Fibroblast of skin of back (primary cell): ENCODE data around the gene FBP2.
"Not testable (repeated sequence)": the region's sequence is repeated elsewhere in the genome, so short reads cannot be mapped to it uniquely, and the experiment has no call there.

Experiments used
- DNase-seq: peaks from one replicate; pipeline ENCODE4 v3.0.0-alpha.2; 2013

FBP2 gene

DNA sequence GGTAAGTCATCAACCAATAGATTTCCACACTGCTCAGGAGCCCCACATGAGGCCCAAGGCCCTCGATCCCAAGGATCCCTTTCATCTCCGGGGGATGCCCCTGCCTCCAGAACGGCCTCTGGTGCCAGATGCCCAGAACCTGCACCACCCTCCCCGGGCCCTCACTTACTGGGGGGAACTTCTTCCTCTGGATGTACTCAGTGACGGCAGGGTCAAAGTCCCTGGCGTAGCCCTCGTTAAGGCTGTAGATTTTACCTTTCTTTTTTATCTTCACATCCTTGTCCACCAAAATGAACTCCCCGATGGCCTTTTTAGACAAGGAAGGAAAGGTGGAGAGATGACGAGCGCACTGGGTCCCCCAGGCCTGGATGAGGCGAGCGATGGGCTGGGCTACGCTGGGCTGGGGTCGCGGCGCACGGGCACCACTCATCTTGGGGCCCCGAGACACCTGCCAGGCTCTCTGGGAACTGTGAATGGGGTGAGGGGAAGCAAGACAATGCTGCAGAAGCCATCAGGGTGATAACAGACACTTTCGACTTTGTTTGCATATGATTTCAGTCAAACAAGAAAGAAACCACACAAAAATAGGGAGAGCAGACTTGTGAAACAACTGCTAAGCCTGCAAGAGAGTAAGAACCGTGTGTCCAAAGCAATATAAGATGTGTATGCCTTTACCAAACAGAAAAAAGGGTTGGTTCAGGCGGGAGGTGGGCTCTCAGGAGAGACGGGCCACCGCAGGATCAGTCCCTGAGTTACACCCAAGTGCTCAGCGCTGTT lies 13.2 kb upstream of the FBP2 start:
- no peak for DNase-seq

DNA sequence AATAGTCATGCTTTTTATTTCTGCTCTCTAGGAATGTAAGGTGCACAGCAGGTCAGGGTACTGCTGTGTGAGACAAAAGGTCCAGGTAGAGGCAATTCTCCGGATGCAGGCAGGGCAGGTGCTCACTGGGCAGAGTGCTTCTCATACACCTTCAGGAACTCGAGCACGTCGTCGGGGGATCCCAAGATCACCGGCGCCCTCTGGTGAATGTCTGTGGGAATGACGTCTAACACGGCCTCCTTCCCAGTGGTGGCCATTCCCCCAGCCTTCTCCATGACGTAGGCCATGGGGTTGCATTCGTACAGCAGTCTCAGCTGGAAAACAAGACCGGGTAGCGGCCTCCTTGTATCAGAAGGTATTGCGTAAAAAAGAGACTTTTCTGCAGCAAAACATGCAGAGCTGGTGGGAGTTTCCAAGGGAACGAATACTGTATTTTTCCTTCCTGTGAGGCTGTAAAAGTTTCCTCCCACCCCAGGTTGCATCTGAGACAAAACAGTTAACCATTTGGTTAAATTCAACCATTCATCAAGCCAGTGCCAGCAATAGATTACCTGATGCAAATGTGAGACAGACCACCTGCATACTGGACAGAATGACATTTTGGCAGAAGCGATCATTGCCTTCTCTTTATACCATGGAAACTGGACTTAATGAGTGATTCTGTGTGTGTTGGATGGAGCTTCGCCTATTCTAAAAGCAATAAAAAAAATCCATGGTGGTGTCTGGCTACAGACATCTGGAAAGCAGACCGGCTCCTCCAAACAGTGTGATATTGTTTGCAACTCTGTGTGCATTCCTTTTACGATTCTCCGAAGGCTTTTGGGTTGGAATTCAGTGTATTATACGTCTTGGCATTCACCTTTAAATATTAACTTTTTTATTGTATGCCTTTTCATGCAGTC lies 9.9 kb upstream of the FBP2 start:
- peak; percentile 43 for DNase-seq

DNA sequence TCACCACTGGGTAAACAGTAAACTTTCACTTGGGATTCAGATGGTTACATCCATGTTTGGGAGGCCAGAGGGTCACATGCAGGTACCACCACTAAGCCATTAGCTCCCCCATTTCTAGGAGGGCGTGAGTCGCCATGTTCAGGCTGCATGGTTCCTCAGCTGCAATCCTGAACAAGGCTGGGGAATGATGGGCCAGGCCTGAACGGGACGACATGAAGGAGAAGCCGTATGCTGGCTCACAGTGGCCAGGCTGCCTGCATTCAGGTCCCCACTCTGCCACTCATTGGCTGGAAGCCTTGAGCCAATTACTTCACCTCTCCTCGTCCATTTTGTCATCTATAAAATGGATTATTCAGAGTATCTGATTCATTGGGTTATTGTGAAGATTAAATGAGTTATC lies 9.0 kb upstream of the FBP2 start:
- DNase-seq = no peak

DNA sequence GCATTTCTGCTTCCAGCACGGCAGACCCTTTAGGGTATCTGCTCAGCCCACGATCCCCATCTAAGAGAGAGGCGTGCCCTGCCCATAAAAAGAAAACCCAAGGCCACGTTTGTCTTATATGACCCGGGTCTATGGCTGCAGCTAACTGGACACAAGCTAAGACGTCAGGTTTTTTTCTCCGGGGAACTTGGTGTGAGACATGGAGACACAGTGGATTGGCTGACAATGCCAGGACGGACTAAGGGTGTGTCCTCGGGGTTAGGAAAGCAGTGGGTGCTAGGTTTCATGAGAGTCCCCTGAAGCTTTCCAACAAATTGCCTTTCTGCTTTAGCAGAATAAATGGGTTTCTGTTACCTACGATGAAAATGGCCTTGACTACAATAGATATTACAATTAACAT lies 7.1 kb upstream of the FBP2 start:
- DNase-seq = no peak

DNA sequence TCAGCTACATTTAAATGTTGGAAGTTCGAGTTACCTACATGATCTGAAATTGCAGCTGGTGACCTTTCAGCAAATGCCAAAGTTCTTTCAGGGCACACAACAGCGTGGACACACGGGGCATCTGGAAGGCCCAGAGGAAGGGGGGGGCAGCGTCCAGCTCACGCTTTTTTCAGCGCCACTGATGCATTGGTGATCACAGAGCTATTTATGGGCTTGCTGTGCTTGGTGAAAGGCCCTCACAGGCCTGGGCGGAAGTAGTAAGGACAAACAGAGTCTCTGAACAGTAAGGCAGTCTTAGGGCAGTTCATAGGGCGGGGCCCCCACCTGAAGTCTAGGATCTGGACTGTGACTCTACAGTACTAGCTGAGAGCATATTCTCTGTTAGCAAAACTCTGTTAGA lies 6.6 kb upstream of the FBP2 start:
- DNase-seq = no peak

DNA sequence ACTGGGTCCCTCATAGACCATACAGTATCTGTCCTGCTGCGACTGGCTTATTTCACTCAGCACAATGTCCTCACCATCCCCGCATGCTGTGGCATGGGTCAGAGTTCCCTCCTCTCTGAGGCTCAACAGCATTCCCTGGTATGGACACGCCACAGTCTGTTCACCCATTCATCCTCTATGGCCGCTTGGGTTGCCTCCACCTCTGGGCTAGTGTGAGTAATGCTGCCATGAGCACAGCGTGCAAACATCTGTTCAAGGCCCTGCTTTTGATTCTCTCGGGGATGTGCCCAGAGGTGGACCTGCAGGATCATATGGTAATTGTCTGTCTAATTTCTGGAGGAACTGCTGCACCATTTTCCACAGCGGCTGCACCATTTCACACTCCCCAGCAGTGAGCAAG lies 5.5 kb upstream of the FBP2 start:
- DNase-seq = no peak

DNA sequence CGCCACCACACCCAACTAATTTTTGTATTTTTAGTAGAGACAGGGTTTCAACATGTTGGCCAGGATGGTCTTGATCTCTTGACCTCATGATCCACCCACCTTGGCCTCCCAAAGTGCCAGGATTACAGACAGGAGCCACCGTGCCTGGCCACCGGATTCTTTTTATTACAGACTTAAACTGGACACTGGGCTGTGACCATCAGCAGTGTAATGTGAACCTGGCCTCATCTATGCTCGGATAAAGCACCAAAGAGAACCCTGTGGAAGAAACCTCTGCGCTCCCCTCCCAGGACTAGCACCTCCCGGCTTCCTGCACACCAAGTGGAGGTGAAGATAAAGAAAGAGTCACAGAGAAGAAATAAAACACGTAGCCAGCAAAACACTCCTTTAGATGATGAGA lies 941 bp downstream of the FBP2 start:
- not testable (repeated sequence) for DNase-seq

DNA sequence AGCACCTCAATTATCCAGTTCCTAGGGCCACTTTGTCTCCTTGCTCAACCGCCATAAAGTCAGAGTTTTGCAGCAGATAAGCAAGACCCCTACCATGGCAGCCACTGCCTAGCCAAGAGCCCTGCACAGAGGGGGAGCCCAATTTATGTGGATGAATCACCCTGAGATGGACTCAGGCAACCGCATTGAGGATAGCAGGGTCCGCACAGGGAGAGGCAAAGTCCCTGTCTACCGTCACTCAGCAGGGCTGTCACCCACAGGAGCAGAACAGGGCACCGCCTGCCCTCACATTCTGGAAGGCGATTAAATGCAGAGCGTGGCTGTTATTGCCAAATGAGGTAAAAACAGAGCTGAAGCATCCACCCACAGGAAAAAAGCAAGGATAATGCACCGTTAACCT lies 1.7 kb downstream of the FBP2 start:
- no peak for DNase-seq

DNA sequence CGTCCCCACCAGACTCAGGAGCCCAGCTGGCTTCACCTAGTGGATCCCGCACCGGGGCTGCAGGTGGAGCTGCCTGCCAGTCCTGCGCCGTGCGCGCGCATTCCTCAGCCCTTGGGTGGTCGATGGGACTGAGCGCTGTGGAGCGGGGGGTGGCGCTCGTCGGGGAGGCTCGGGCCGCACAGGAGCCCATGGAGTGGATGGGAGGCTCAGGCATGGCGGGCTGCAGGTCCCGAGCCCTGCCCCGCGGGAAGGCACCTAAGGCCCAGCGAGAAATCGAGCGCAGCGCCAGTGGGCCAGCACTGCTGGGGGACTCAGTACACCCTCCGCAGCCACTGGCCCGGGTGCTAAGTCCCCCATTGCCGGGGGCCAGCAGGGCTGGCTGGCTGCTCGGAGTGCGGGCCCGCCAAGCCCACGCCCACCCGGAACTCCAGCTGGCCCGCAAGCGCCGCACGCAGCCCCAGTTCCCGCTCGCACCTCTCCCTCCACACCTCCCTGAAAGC lies 2.5 kb downstream of the FBP2 start:
- not testable (repeated sequence) for DNase-seq

DNA sequence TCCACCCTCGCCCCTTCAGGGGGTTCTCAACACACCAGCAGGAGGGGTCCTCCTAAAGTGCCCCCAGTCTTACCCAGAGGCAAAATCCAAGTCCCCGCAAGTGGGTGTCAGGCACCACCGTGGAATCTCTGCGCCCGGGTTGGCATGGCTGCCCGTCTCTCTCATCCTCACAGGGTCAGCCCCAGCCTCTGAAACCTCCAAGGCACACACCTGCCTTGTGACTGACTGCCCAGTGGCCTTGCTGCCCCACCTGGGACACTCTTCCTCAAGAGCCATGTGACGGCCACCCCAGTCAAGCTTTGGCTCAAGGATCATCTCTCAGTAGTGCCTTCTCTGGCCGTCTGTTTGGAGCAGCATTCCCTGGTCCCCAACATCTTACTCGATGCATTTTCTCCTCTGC lies 4.9 kb downstream of the FBP2 start:
- no peak for DNase-seq

DNA sequence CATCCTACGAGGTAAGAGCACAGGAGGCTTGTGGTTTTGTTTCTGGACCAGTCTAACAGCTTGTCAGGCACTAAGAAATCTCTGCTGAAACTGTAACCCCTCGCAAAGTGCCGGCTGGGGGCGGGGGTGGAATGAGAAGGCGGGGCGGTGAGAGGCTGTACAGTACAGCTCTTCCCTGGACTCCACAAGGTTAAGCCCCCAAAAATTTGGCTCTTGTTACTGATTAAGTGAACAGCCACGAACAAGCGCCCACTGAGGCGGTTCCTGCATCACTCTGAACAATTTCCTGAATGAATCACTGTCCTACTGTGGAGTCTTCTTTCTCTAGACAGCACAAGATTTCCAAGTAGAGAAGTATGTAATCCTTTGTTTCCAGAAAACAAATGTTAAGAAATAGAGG lies 6.8 kb downstream of the FBP2 start:
- peak; percentile 40 for DNase-seq

DNA sequence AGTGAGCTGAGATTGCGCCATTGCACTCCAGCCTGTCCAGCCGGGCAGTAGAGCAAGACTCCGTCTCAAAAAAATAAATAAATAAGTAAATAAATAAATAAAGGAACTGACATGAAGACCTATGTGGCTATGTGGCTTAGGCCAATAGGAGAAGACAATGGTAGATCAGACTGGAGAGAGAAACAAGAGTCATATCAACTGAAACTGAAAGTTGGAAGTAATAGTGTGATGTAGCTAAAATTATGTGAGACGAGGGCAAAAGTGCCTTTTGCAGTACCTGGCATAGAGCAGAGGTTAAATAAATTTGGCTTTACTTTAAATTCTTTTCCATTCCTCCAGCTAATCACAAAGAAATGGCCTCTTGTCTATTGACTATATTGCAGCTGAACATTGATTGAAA lies 7.3 kb downstream of the FBP2 start:
- DNase-seq = no peak

DNA sequence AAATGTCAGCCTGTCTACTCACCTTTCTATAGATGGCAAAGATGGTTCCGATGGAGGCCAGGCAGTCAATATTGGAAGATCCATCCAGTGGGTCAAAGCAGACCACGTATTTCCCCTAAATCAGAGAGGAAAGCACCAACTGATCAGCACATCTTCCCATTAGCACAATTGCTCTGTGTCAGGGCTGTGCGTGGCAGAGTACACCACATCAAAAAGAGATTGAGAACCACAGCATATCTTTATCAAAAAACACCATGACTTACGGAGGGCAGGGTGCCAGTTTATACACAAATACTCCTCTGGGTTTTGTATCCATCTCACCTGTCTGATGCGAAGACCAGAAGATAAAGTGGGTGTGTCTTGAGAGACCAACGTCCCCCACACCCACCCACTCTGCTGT lies 9.1 kb downstream of the FBP2 start:
- DNase-seq = no peak

DNA sequence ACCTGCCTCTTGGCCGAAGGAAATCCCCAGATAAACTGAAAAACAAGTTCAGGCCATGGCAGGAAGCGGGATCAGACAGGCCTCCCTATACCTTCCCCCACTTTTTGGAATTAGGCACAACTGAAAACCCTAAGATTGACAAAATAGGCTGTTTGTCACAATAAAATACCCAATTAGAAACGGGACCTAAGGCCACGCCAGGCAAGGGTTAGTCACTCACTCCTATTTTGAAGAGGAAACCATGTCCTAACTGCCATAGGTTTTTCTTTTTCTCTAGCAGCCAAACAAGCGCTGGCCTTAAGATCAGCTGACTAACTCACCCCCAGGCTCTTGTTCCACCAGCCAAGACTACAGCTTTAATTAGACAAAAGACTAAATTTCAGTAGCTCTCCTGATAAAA lies 11.9 kb downstream of the FBP2 start:
- DNase-seq = no peak

DNA sequence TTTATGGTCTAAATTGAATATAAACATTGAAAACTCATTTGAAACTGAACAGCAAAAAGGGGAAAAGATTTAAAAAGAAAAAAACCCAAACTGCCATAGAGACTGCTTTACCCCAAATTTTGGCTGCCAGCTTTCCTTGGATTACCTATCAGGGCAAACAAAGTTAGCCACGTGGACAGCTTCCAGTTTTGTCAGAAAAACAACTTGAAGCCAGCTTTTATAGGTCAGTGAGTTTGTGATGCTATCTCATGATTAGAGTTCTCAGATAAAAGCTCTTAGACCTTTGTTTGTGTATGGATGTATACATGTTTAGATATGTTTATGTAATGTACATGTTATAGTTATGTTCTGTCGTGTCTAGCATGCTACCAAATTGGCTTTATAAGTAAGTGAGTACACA lies 16.1 kb downstream of the FBP2 start:
- DNase-seq = no peak

DNA sequence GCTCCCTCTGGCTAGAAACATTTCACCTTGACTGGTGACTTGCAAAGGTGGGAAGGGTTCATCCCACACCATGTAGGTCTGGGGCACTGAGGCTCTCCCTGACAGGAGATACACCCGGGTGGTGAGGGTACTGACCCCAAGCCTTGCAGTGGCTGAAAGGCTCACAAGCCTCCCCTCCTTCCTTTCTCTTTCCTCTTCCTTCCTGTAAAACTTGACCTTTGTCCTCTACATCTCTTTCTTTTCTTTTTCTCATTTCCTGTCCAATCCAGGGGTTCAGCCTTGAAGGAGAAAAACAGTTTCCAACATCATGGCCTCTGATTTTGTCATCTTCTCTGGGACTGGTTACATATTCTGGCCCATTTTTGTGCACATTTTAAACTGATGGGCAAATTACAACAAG lies 16.6 kb downstream of the FBP2 start:
- DNase-seq = no peak

DNA sequence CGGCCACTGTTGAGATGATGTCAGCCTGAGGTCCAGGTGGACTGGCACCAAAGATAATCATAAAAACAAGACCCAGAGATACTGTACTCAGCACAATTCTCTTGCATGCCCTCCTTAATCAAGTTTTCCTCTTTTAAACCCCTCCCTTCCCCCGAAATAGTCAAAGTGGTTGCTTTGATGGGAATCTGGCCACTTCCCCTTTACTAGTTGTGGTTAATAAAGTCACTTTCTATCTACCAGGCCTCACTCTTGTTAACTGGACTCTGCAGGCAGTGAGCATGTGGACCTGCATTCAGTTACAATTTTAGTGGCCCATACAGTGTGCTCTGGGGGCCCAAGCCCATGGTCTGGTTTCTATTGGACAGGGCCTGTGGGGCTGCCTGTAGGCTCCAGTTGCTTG lies 17.5 kb downstream of the FBP2 start:
- no peak for DNase-seq

DNA sequence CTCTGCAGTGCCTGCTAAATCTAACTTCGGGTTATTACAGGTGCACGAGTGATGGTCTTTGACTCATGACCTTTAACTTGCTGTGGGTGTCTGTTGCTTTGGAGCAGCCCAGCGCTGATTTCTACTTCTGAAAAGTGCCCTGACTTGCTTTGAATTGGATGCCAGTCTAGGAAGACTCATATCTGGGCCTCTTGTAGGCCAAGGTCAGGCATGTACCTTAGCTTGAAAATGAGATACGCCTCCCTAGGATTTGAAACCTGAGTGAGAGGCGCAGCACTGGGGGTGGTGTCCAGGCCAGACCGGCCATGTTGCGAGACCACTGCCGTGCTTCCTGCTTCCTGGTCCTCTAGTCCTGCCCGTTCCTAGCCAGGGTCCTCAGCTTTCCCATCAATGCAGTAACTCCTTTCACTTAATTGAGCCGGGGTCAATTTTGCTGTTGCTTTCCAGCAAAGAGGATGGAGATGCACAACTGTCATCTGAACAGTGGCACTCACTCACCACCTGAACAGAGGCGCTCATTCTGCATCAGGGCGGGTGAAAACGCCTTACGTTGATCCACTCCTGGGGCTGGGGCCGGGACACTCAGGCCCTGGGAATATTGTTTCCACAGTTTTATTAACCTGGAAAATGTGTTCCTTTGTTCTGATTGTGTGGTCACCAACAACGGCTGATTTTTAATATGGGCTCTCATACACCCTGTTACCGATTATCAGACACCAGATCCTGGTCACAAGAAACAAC lies 24.5 kb downstream of the FBP2 start:
- DNase-seq = no peak

DNA sequence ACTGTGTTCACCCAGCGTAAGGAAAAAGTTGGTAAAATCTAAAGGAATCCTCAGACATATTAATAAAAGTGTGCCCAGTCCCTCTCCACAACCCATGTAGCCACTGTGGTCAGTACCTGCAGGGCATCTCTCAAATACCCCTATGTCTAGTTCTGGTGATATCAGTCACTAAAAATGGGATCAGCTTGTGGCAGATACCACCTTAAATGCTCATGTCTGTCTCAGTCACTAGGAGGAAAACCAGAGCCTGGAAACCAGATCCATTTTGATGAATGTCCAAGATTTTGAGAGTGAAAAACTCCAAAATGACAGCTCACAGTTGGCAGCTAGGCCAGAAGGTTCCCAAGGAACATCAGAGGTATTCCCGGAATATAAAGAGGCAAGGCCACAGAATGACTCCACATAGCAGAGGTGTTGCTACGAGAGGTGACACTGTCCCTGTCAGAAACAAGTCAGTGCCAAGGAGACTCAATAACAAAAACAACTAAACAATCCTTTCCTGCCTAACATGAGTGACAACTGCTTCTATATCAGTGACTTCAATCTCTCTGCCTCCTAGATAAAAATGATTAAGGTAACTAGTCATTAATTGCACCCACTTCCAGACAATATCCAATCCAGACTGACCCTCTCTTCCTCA lies 25.3 kb downstream of the FBP2 start:
- no peak for DNase-seq

DNA sequence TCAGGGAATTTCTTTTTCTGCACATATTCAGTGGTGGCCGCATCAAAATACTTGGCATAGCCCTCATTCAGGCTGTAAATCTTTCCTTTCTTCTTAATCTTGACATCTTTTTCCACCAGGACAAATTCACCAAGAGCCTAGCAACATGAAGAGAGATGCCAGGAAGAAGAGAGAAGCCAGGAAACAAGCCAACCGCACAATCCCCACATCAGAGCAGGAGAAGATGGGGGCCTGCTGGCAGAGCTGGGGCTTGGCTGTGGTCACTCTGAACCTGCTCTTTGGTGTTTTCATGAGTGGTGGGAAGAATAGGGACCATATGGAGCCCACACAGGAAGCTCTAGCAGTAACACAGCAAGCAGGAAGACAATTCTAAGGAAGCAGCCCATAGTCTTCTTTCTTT lies 26.4 kb downstream of the FBP2 start:
- DNase-seq = no peak

DNA sequence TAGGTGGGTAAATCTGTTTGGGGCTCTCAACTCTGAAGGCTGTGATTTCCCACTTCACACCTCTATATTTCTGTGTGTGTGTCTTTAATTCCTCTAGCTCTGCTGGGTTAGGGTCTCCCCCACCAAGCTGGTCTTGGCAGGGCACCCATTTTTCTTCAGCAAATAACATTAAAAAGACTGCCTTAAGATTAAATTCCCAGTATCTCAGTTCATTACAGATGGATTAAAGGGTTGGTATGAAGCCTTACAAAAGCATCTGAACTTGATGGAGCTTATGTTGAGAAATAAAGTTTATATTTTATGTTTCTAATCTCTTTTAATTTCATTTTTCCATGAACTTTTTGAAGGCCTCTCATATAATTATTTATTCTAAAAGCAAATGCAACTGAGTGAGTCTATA lies 27.1 kb downstream of the FBP2 start:
- DNase-seq = no peak

DNA sequence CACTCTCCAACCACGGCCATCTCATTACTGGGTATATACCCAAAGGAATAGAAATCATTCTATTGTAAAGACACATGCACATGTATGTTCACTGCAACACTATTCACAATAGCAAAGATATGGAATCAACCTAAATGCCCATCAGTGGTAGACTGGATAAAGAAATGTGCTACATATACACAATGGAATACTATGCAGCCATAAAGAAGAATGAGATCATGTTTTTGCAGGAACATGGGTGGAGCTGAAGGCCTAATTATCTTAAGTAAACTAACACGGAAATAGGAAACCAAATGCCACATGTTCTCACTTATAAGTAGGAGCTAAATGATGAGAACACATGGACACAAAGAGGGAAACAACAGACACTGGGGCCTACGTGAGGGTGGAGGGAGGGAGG lies 29.3 kb downstream of the FBP2 start:
- DNase-seq = not testable (repeated sequence)

DNA sequence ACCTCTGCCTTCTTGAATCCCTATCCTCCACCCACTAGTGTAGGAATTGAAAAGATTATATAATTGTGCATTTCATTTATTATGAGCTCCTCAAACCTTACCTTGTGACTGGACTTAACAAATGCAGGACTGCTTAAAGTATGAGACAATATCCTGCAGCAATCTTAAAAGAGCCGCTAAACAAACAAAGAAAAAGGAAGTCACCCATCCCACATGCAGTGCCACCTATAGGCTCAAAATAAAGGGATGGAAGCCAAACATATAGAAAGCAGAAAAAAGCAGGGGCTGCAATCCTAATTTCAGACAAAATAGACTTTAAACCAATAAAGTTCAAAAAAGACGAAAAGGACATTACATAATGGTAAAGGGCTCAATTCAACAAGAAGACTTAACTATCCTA lies 30.1 kb downstream of the FBP2 start:
- no peak for DNase-seq
